Medulla oblongata (tissue), 1 donor: ENCODE results near the gene PLB1.

Source experiments
- DNase-seq: peaks from one replicate; pipeline ENCODE4 v3.0.0-alpha.2; 2015; ENCODE audit errors: extremely low spot score

The PLB1 gene

GRCh38 chr2:28613633-28614501, 118.0 kb downstream of the PLB1 start:
- DNase-seq = no peak

- DNase-seq = no peak
These were observed 119.8 kb downstream of the PLB1 start for GRCh38 chr2:28615706-28616105.

GRCh38 chr2:28616396-28616999, 120.6 kb downstream of the PLB1 start:
- no peak for DNase-seq

GRCh38 chr2:28617502-28618184, 121.8 kb downstream of the PLB1 start:
- no peak for DNase-seq

GRCh38 chr2:28618221-28619141, 122.6 kb downstream of the PLB1 start:
- no peak for DNase-seq

GRCh38 chr2:28619213-28620196, 123.6 kb downstream of the PLB1 start:
- DNase-seq = peak; percentile 26

GRCh38 chr2:28620291-28620793, 124.5 kb downstream of the PLB1 start:
- no peak for DNase-seq

- DNase-seq = no peak
These were observed 124.9 kb downstream of the PLB1 start for GRCh38 chr2:28620801-28621171.

GRCh38 chr2:28621172-28622100, 125.6 kb downstream of the PLB1 start:
- DNase-seq = peak; percentile 86

GRCh38 chr2:28622101-28622499, 126.2 kb downstream of the PLB1 start:
- no peak for DNase-seq

- DNase-seq = no peak
These were observed 127.9 kb downstream of the PLB1 start for GRCh38 chr2:28623582-28624405.

- peak; percentile 21 for DNase-seq
These were observed 128.6 kb downstream of the PLB1 start for GRCh38 chr2:28624436-28624792.

GRCh38 chr2:28624793-28625701, 129.2 kb downstream of the PLB1 start:
- peak; percentile 48 for DNase-seq

- DNase-seq = no peak
These were observed 130.5 kb downstream of the PLB1 start for GRCh38 chr2:28626376-28626775.

- no peak for DNase-seq
These were observed 131.1 kb downstream of the PLB1 start for GRCh38 chr2:28626891-28627421.

GRCh38 chr2:28627722-28628480, 132.0 kb downstream of the PLB1 start:
- no peak for DNase-seq
